Neural progenitor cell (in vitro differentiated cells): ENCODE measurements around the gene CIAO3. TPM values are rescaled to one million over a fixed set of nuclear protein-coding genes. Genes with fewer than 3 reads are reported as not detected.

ENCODE experiments used
- DNase-seq: peaks from one replicate; pipeline ENCODE4 v3.0.0-alpha.2; 2016; ENCODE audit warnings: low spot score
- H2AFZ ChIP-seq: fragments of 200-600 bp; sonication (generic); replicated peaks from 2 replicates; pipeline ENCODE4 v1.6.1; 2016; ENCODE audit warnings: antibody characterized with exemption
- H3F3A ChIP-seq: fragments of 200-600 bp; sonication (generic); 2 replicates; pipeline ENCODE4 v1.6.1; 2016; ENCODE audit warnings: antibody characterized with exemption, low read depth
- H3K27ac ChIP-seq: fragments of 200-600 bp; sonication (generic); 2 replicates; pipeline ENCODE4 v1.5.1; 2016; ENCODE audit warnings: mild to moderate bottlenecking
- H3K27me3 ChIP-seq: fragments of 200-600 bp; sonication (generic); 2 replicates; pipeline ENCODE4 v1.6.1; 2016; ENCODE audit warnings: mild to moderate bottlenecking, moderate library complexity
- H3K36me3 ChIP-seq: fragments of 200-600 bp; sonication (generic); 2 replicates; pipeline ENCODE4 v1.5.1; 2016
- H3K4me1 ChIP-seq: fragments of 200-600 bp; sonication (generic); 2 replicates; pipeline ENCODE4 v1.6.1; 2016; ENCODE audit warnings: mixed run types
- H3K4me2 ChIP-seq: fragments of 200-600 bp; sonication (generic); 2 replicates; pipeline ENCODE4 v1.6.1; 2016
- H3K4me3 ChIP-seq: fragments of 200-600 bp; sonication (generic); 2 replicates; pipeline ENCODE4 v1.5.1; 2016
- H3K79me2 ChIP-seq: fragments of 200-600 bp; sonication (generic); 2 replicates; pipeline ENCODE4 v1.6.1; 2016; ENCODE audit warnings: low read depth
- H3K9ac ChIP-seq: fragments of 200-600 bp; sonication (generic); 2 replicates; pipeline ENCODE4 v1.6.1; 2016
- H3K9me3 ChIP-seq: fragments of 200-600 bp; sonication (generic); 2 replicates; pipeline ENCODE4 v1.5.1; 2016; ENCODE audit warnings: low read depth
- H4K20me1 ChIP-seq: fragments of 200-600 bp; sonication (generic); 2 replicates; pipeline ENCODE4 v1.6.1; 2016; ENCODE audit warnings: low read depth
- H3K27ac Mint-ChIP-seq: 3 replicates; pipeline ENCODE4 v1.8.0; 2021; ENCODE audit warnings: mixed read lengths
- H3K27me3 Mint-ChIP-seq: 2 replicates; pipeline ENCODE4 v1.8.0; 2022; ENCODE audit warnings: low read depth, mild to moderate bottlenecking, inconsistent platforms, moderate library complexity, mixed read lengths; ENCODE audit not compliant: insufficient read depth
- H3K36me3 Mint-ChIP-seq: 3 replicates; pipeline ENCODE4 v1.8.0; 2021; ENCODE audit warnings: mixed read lengths
- H3K4me1 Mint-ChIP-seq: 3 replicates; pipeline ENCODE4 v1.8.0; 2021; ENCODE audit warnings: mixed read lengths
- H3K4me3 Mint-ChIP-seq: 3 replicates; pipeline ENCODE4 v1.8.0; 2021; ENCODE audit warnings: mild to moderate bottlenecking, moderate library complexity, mixed read lengths
- H3K9me3 Mint-ChIP-seq: 3 replicates; pipeline ENCODE4 v1.8.0; 2020; ENCODE audit warnings: mixed read lengths
- CTCF ChIP-seq: fragments of 200-600 bp; sonication (generic); IDR thresholded peaks from 2 replicates; pipeline ENCODE4 v1.5.1; 2017; ENCODE audit warnings: antibody characterized with exemption, mild to moderate bottlenecking
- EZH2 ChIP-seq: fragments of 200-600 bp; sonication (generic); IDR thresholded peaks from 2 replicates; pipeline ENCODE4 v1.6.1; 2017; ENCODE audit warnings: antibody characterized with exemption, mild to moderate bottlenecking, moderate library complexity
- EZH2phosphoT487 ChIP-seq: fragments of 200-600 bp; sonication (generic); IDR thresholded peaks from 2 replicates; pipeline ENCODE4 v1.6.1; 2017; ENCODE audit warnings: antibody characterized with exemption
- total RNA-seq: library from RNA; depleted of rRNA; stranded (reverse); fragments of >200 nt; gene quantifications from 2 replicates; pipeline ENCODE4 v1.2.3, GENCODE V29; 2015; ENCODE audit warnings: low replicate concordance

Gene CIAO3
- total RNA-seq, 1 donor from 2014 or later = 20.5 TPM

- Histone ChIP-seq H3K27me3 (peaks cover 98% of the 10 kb centered on the region), H3K9me3 (no peaks in the 10 kb centered on the region), H3F3A (peaks cover 33% of the 10 kb centered on the region), H3K36me3 (no peaks in the 10 kb centered on the region), H3K9ac (no peak overlapping the region), H3K4me2 (peak overlapping the region; percentile 21), H3K4me3 (no peak overlapping the region), H3K79me2 (no peaks in the 10 kb centered on the region), H3K27ac (no peak overlapping the region), H2AFZ (no peak overlapping the region), H4K20me1 (peaks cover 30% of the 10 kb centered on the region), H3K4me1 (peaks cover 10% of the 10 kb centered on the region)
- H3K27me3 Mint-ChIP-seq = peaks cover 27% of the 10 kb centered on the region
- H3K9me3 Mint-ChIP-seq = no peaks in the 10 kb centered on the region
- peaks cover 41% of the 10 kb centered on the region for H3K4me1 Mint-ChIP-seq
- TF ChIP-seq EZH2 (no peak), CTCF (peak; percentile 15)
- H3K27ac Mint-ChIP-seq = peak overlapping the region; percentile 92
- H3K36me3 Mint-ChIP-seq = no peaks in the 10 kb centered on the region
- DNase-seq = peak; percentile 83
- peak overlapping the region; percentile 78 for H3K4me3 Mint-ChIP-seq
These were observed 31.0 kb downstream of the CIAO3 start for GRCh38 chr16:709566-710499.

GRCh38 chr16:708959-709358, 31.8 kb downstream of the CIAO3 start:
- no peak for DNase-seq
- H3K27me3 ChIP-seq = peaks cover 99% of the 10 kb centered on the region
- no peak overlapping the region for H3K27ac Mint-ChIP-seq
- peaks cover 6% of the 10 kb centered on the region for H3K4me1 ChIP-seq
- no peaks in the 10 kb centered on the region for H3K36me3 Mint-ChIP-seq
- peak overlapping the region; percentile 78 for H3K4me3 Mint-ChIP-seq
- no peak overlapping the region for H3K4me3 ChIP-seq
- peaks cover 38% of the 10 kb centered on the region for H3K4me1 Mint-ChIP-seq
- H3K36me3 ChIP-seq = no peaks in the 10 kb centered on the region
- peaks cover 34% of the 10 kb centered on the region for H3F3A ChIP-seq
- no peak overlapping the region for H3K9ac ChIP-seq
- no peak overlapping the region for H2AFZ ChIP-seq
- peaks cover 35% of the 10 kb centered on the region for H3K27me3 Mint-ChIP-seq
- TF ChIP-seq CTCF (no peak), EZH2 (no peak), EZH2phosphoT487 (no peak)
- no peak overlapping the region for H3K27ac ChIP-seq
- no peaks in the 10 kb centered on the region for H3K79me2 ChIP-seq
- no peaks in the 10 kb centered on the region for H3K9me3 Mint-ChIP-seq
- no peak overlapping the region for H3K4me2 ChIP-seq
- H4K20me1 ChIP-seq = peaks cover 38% of the 10 kb centered on the region
- H3K9me3 ChIP-seq = no peaks in the 10 kb centered on the region

- Mint-ChIP-seq H3K4me3 (peak overlapping the region; percentile 63), H3K27me3 (peaks cover 39% of the 10 kb centered on the region), H3K9me3 (no peaks in the 10 kb centered on the region), H3K36me3 (no peaks in the 10 kb centered on the region), H3K4me1 (peaks cover 34% of the 10 kb centered on the region), H3K27ac (no peak overlapping the region)
- Histone ChIP-seq H3K36me3 (no peaks in the 10 kb centered on the region), H3K4me3 (no peak overlapping the region), H3K9ac (no peak overlapping the region), H3K9me3 (no peaks in the 10 kb centered on the region), H3K79me2 (no peaks in the 10 kb centered on the region), H3K27me3 (peaks cover 99% of the 10 kb centered on the region), H2AFZ (no peak overlapping the region), H3K4me2 (no peak overlapping the region), H3K4me1 (peaks cover 6% of the 10 kb centered on the region), H3K27ac (no peak overlapping the region), H4K20me1 (peaks cover 48% of the 10 kb centered on the region), H3F3A (peaks cover 29% of the 10 kb centered on the region)
- DNase-seq = no peak
- TF ChIP-seq EZH2 (no peak), CTCF (no peak), EZH2phosphoT487 (no peak)
These were observed 32.8 kb downstream of the CIAO3 start for GRCh38 chr16:708019-708418.
